Tibial artery (tissue), 4 donors: Measurements from ENCODE around the gene HENMT1.

Experiments
- DNase-seq, 2 donors: peaks; one replicate each; pipeline ENCODE4 v3.0.0-alpha.2; 2019
- H3K27ac ChIP-seq, 2 donors: fragments of 200-600 bp; sonication (generic) in 1 of 2; 1 replicate in 1 of 2; 2 replicates in 1 of 2; pipeline ENCODE4 v1.5.1; 2018 to 2019; ENCODE audit warnings: mild to moderate bottlenecking in 1 of 2
- H3K27me3 ChIP-seq, 2 donors: fragments of 200-600 bp; sonication (generic) in 1 of 2; one replicate each; pipeline versions ENCODE4 v1.5.1 to v1.6.0; 2016 to 2019
- H3K36me3 ChIP-seq, 3 donors: fragments of 200-600 bp; sonication (generic) in 2 of 3; one replicate each; pipeline ENCODE4 v1.5.1; 2016 to 2019; ENCODE audit warnings: mild to moderate bottlenecking in 2 of 3
- H3K4me1 ChIP-seq, 4 donors: fragments of 200-600 bp; sonication (generic) in 2 of 4; 1 replicate in 3 of 4; 2 replicates in 1 of 4; pipeline ENCODE4 v1.5.1; 2016 to 2019
- H3K4me3 ChIP-seq, 2 donors: fragments of 200-600 bp; sonication (generic) in 1 of 2; 1 replicate in 1 of 2; 2 replicates in 1 of 2; pipeline ENCODE4 v1.5.1; 2018 to 2019; ENCODE audit warnings: mild to moderate bottlenecking in 2 of 2
- H3K9me3 ChIP-seq, 3 donors: fragments of 200-600 bp; sonication (generic) in 1 of 3; one replicate each; pipeline ENCODE4 v1.5.1; 2016 to 2019
- CTCF ChIP-seq, 2 experiments: fragments of 200-600 bp in 1 of 2; fragments of 450-650 bp in 1 of 2; IDR thresholded peaks; one replicate each; pipeline ENCODE4 v1.5.1; 2017 to 2019; ENCODE audit warnings: antibody characterized with exemption in 2 of 2, mild to moderate bottlenecking in 1 of 2, moderate library complexity in 1 of 2
- intact Hi-C: fragments of 100-400 bp; cut with DNase I; formaldehyde crosslinking; loops from one replicate; pipeline ENCODE4 v1.15.0; 2023; ENCODE audit warnings: low total_unique reads

The HENMT1 gene

GRCh38 chr1:108657356-108658080 is 3.4 kb downstream of the HENMT1 start:
- Histone ChIP-seq H3K27me3 (no peaks in the 10 kb centered on the region), H3K4me1 (peaks cover 0 to 7% (median 6%) of the 10 kb centered on the region in 4 donors), H3K36me3 (no peaks in the 10 kb centered on the region), H3K27ac (no peak overlapping the region), H3K9me3 (no peaks in the 10 kb centered on the region), H3K4me3 (no peak overlapping the region)
- intact Hi-C loops, result no loop called here
- no peak for TF ChIP-seq CTCF (IDR thresholded peaks at IDR 0.05)
- no peak for DNase-seq

- intact Hi-C loops, result no loop called here
- no peak for TF ChIP-seq CTCF (IDR thresholded peaks at IDR 0.05)
- no peaks in the 10 kb centered on the region for H3K27me3 ChIP-seq
Observed at GRCh38 chr1:108653431-108654105, 7.3 kb downstream of the HENMT1 start.

GRCh38 chr1:108646648-108647269 is 14.1 kb downstream of the HENMT1 start:
- Histone ChIP-seq H3K4me1 (no peaks in the 10 kb centered on the region), H3K4me3 (no peak overlapping the region), H3K27ac (no peak overlapping the region), H3K9me3 (no peaks in the 10 kb centered on the region), H3K36me3 (peaks cover 0 to 15% (median 2%) of the 10 kb centered on the region in 3 donors), H3K27me3 (no peaks in the 10 kb centered on the region)
- no peak for TF ChIP-seq CTCF (IDR thresholded peaks at IDR 0.05)
- intact Hi-C loops, result no loop called here
- DNase-seq, result peak; percentile 80

More at GRCh38 chr1:108653431-108654105, 7.3 kb downstream of the HENMT1 start:
- H3K27ac ChIP-seq, result no peak overlapping the region
- no peaks in the 10 kb centered on the region for H3K9me3 ChIP-seq
- no peaks in the 10 kb centered on the region for H3K4me1 ChIP-seq
- DNase-seq, result no peak
- H3K4me3 ChIP-seq, result no peak overlapping the region
- H3K36me3 ChIP-seq, result peaks cover 0 to 14% (median 5%) of the 10 kb centered on the region in 3 donors

- H3K4me3 ChIP-seq, result no peak overlapping the region
Observed at GRCh38 chr1:108646265-108646647, 14.6 kb downstream of the HENMT1 start.

More at GRCh38 chr1:108646265-108646647, 14.6 kb downstream of the HENMT1 start:
- no peak for DNase-seq
- H3K9me3 ChIP-seq, result no peaks in the 10 kb centered on the region
- no peaks in the 10 kb centered on the region for H3K4me1 ChIP-seq
- H3K36me3 ChIP-seq, result peaks cover 0 to 15% (median 0%) of the 10 kb centered on the region in 3 donors
- TF ChIP-seq CTCF (IDR thresholded peaks at IDR 0.05), result no peak
- H3K27me3 ChIP-seq, result no peaks in the 10 kb centered on the region
- H3K27ac ChIP-seq, result no peak overlapping the region
- intact Hi-C loops, result no loop called here
